ENCODE data around the gene RHOU. TPM values are rescaled to one million over a fixed set of nuclear protein-coding genes. Genes with fewer than 3 reads are reported as not detected.

The RHOU gene
- total RNA-seq, 2 donors from 2014 or later, result 43.6 to 52.0 TPM

GRCh38 chr1:228733576-228733975 lies 1.7 kb upstream of the RHOU start:
- DNase-seq (no peak), ATAC-seq (no peak)
- intact Hi-C loops (cut with DNase I, micrococcal nuclease), result loop anchor here in 1 of 2 donors (5.0 kb wide), 1 partner anchor 489 kb away; no protein-coding TSS in a partner anchor

- intact Hi-C loops (cut with DNase I, micrococcal nuclease), result no loop called here
- peak; percentile 59 for ATAC-seq
- peak; percentile 66 to 70 for DNase-seq
Observed at GRCh38 chr1:228735871-228736586, 750 bp downstream of the RHOU start.

GRCh38 chr1:228736844-228737445 lies 1.7 kb downstream of the RHOU start:
- DNase-seq, result peak in 1 of 2 donors; percentile 13
- no peak for ATAC-seq
- intact Hi-C loops (cut with DNase I, micrococcal nuclease), result no loop called here

DNA sequence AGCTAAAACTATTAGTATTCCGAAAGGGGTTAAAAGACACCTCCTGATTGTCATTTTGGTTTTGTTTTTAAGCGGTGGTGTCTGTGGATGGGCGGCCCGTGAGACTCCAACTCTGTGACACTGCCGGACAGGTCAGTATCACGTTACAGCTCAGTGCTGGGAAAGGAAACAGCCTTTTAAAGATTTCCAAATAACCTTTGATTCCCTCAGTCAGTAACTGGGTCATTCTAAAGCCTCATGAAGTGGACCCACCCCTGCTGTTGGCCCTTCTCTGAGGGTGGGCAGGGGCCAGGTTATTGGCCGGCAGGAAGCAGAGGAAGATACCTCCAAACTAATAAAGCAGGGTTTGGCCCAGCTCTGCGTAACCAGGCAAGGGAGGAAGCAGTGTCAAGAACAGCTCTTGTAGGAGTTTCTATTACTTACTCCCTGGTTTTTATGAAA lies 2.3 kb downstream of the RHOU start:
- peak; percentile 43 for ATAC-seq
- intact Hi-C loops (cut with DNase I, micrococcal nuclease), result no loop called here
- DNase-seq, result peak; percentile 21 to 47

DNA sequence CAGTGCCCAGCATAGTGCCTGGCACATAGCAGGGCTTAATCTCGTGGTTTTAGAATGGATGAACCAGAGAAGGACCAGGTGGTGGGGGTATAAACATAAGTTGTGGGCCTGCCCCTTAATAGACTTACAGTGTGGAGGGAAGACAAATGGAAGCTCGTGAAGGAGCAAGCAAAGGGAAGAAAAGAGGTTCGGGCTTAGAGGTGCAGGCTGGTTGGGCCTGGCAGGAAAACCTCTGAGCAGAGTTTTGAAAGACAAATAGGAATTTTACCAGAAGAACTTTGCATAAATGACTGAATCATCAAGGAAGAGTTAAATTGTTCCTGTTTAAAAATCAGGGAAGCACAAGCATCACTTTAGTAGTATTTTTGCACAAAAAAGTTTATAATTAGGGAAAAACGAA lies 4.5 kb downstream of the RHOU start:
- ATAC-seq, result no peak
- intact Hi-C loops (cut with DNase I, micrococcal nuclease), result no loop called here
- DNase-seq, result no peak

DNA sequence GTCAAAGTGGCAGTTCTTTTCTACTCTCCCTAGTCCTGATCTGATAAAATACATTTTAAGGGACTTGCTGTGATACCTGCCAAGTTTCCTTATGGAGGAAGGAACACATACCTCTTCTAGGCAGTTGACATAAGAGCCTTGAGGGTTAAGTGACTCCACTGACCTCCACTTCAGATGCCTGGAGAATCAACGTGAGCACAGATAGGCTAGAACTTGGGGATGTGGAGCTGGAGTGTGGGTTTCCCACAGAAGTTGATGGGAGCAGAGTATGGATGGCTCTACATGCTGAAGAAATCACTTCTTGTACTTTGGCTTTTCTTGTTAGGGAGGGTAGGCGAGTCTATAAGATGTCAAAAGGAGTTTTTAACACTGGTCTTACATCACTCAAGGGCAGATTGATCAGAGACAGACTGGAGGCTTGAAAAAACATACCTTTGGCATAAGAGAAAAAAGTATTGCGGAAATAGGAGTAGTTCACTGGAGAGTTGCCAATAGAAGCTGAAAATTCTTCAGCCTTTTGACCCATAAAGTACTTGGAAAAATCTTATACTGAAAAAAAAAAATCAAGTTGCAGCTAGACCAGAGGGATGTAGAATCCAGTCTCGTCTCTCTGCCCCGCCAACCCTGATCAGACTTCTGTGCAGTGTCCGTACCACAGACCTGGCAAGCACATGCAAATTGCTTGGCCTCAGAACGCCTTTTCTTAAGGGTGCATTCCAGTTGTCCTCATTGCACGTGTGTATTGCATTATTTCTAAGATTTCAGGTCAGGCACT lies 5.5 kb downstream of the RHOU start:
- ATAC-seq (no peak), DNase-seq (no peak)
- intact Hi-C loops (cut with DNase I, micrococcal nuclease), result no loop called here

GRCh38 chr1:228742281-228742860 lies 7.1 kb downstream of the RHOU start:
- intact Hi-C loops (cut with DNase I, micrococcal nuclease), result no loop called here
- no peak for DNase-seq
- no peak for ATAC-seq

GRCh38 chr1:228743405-228743804 lies 8.1 kb downstream of the RHOU start:
- ATAC-seq, result no peak
- DNase-seq, result no peak
- intact Hi-C loops (cut with DNase I, micrococcal nuclease), result no loop called here

DNA sequence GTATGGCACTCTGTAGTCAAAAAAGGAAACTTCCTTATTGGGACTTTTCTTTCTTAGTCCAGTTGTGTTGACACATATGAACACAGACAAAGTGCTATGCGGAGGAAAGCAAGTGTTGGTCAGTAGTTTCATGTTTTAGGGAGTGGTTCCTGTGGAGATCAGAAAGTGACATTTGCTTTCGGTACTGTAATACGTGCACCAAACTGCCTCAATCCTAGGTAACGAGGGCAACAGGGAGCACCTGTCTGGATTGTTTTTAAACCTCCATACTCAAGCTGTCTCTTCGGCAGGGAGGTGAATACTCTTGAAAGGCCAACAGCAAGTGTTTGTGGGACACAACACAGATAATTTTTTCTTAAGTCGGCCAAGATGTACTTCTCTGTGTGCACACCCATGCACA lies 9.1 kb downstream of the RHOU start:
- DNase-seq, result no peak
- intact Hi-C loops (cut with DNase I, micrococcal nuclease), result loop anchor here in 1 of 2 donors (2.0 kb wide), 1 partner anchor 52 kb away; no protein-coding TSS in a partner anchor
- ATAC-seq, result no peak

DNA sequence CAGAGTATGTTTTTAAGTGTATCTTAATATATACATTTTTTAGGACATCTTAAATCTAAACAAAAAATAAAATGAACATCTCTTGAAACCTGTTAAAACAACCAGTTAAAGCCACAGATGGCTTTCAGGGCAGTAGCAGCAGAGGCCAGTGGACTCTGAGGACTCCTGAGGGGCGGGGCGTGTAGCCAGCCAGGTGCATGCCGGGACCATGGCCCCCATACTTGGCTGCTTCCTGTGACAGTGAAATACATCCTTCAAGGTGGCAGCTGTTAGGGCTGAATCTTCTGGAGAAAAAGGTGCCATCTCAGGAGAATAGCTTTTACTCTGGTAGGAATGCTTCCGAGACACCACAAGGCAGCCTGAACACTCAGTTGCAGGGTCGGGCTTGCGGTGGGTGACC lies 9.6 kb downstream of the RHOU start:
- intact Hi-C loops (cut with DNase I, micrococcal nuclease), result loop anchor here in 1 of 2 donors (2.0 kb wide), 1 partner anchor 52 kb away; no protein-coding TSS in a partner anchor
- ATAC-seq (peak; percentile 21), DNase-seq (no peak)

- ATAC-seq (no peak), DNase-seq (no peak)
- intact Hi-C loops (cut with DNase I, micrococcal nuclease), result loop anchor here in 1 of 2 donors (2.0 kb wide), 1 partner anchor 51 kb away; no protein-coding TSS in a partner anchor
Observed at GRCh38 chr1:228745497-228745896, 10.2 kb downstream of the RHOU start.

DNA sequence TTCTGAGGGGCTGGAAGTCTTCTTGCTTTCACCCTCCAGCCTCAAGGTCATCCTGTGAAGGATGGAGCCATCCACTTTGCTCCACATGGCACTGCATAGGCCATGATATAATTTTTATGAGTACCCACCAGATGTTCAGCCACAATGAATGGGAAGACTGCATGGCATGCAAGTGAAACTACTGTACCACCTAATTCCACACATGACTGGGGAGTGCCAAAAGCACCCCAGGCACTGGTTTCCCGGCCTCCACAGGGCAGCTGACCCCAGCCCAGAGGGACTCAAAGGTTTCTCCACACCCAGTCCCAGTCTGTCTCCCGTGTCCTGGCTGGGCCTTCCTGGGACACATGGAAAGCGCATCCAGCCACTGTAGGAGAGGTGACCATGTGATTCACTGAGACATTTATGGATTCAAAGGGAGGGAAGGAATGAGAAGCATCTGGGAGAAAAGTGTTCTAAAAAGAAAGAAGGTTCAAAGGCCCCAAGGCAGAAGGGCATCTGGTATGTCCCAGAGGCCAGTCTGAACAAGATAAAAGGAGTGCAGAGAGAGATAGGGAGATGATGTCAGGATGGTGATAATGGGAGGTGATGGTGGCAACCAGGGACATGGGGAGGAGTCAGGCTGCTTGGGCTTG lies 12.1 kb downstream of the RHOU start:
- DNase-seq (no peak), ATAC-seq (peak; percentile 26)
- intact Hi-C loops (cut with DNase I, micrococcal nuclease), result no loop called here

DNA sequence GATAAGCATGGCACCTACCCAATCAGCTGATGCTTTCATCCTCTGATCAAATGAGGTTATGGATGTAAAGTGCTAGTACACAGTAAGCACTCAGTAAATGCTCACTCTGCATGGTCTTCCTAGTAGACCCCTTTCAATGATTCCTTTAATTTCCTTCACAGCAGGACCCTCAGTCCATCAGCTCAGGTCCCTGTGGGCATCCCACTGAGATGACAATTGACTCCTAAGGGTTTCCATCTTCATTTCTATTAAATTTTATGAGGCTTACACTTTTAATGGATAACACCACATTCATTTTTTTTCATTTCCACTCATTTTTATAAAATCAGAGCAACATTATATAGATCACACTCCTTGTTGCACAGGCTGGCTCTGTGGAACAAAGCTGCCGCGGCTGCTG lies 12.8 kb downstream of the RHOU start:
- ATAC-seq (no peak), DNase-seq (no peak)
- intact Hi-C loops (cut with DNase I, micrococcal nuclease), result no loop called here

- ATAC-seq, result no peak
Observed at GRCh38 chr1:228748431-228748830, 13.2 kb downstream of the RHOU start.

GRCh38 chr1:228749765-228750164 lies 14.5 kb downstream of the RHOU start:
- ATAC-seq (no peak), DNase-seq (no peak)
- intact Hi-C loops (cut with DNase I, micrococcal nuclease), result no loop called here

More at GRCh38 chr1:228748431-228748830, 13.2 kb downstream of the RHOU start:
- no peak for DNase-seq
- intact Hi-C loops (cut with DNase I, micrococcal nuclease), result no loop called here

GRCh38 chr1:228750915-228751314 lies 15.6 kb downstream of the RHOU start:
- ATAC-seq, result no peak
- intact Hi-C loops (cut with DNase I, micrococcal nuclease), result no loop called here

GRCh38 chr1:228751360-228752098 lies 16.2 kb downstream of the RHOU start:
- intact Hi-C loops (cut with DNase I, micrococcal nuclease), result no loop called here
- ATAC-seq (no peak), DNase-seq (no peak)

More at GRCh38 chr1:228750915-228751314, 15.6 kb downstream of the RHOU start:
- DNase-seq, result no peak

- intact Hi-C loops (cut with DNase I, micrococcal nuclease), result no loop called here
- no peak for DNase-seq
- no peak for ATAC-seq
Observed at GRCh38 chr1:228752258-228752657, 17.0 kb downstream of the RHOU start.

All from left colon (tissue), 2 donors.